DOHH2 (cell line): ENCODE data around the gene DOK6.

ENCODE experiments used
- H3F3A ChIP-seq: fragments of 200-600 bp; sonication (generic), shearing (Covaris generic); 2 replicates; pipeline ENCODE4 v1.6.0; 2016; ENCODE audit warnings: antibody characterized with exemption, mild to moderate bottlenecking; ENCODE audit not compliant: control insufficient read depth, insufficient read depth
- H3K27ac ChIP-seq: fragments of 200-600 bp; sonication (generic); 2 replicates; pipeline ENCODE4 v1.5.1; 2014; ENCODE audit warnings: low read depth, mild to moderate bottlenecking, low read length, moderate library complexity
- H3K27me3 ChIP-seq: fragments of 200-600 bp; sonication (generic); 2 replicates; pipeline ENCODE4 v1.6.1; 2014; ENCODE audit warnings: mild to moderate bottlenecking, low read length, mixed read lengths; ENCODE audit not compliant: control insufficient read depth
- H3K36me3 ChIP-seq: fragments of 200-600 bp; sonication (generic); 2 replicates; pipeline ENCODE4 v1.6.1; 2014; ENCODE audit warnings: mild to moderate bottlenecking, low read length, moderate library complexity, mixed read lengths; ENCODE audit not compliant: control insufficient read depth
- H3K4me1 ChIP-seq: fragments of 200-600 bp; sonication (generic); 2 replicates; pipeline ENCODE4 v1.6.1; 2014; ENCODE audit warnings: mild to moderate bottlenecking, low read length, mixed read lengths; ENCODE audit not compliant: control insufficient read depth
- H3K4me2 ChIP-seq: fragments of 200-600 bp; sonication (generic); 2 replicates; pipeline ENCODE4 v1.6.0; 2014; ENCODE audit warnings: mild to moderate bottlenecking, low read length, moderate library complexity
- H3K4me3 ChIP-seq: fragments of 200-600 bp; sonication (generic); 2 replicates; pipeline ENCODE4 v1.5.1; 2014; ENCODE audit warnings: mild to moderate bottlenecking, low read length, mixed read lengths
- H3K79me2 ChIP-seq: fragments of 200-600 bp; sonication (generic); 2 replicates; pipeline ENCODE4 v1.6.1; 2014; ENCODE audit warnings: mild to moderate bottlenecking, low read length, mixed read lengths; ENCODE audit not compliant: control insufficient read depth
- H3K9me2 ChIP-seq: fragments of 200-600 bp; sonication (generic); replicated peaks from 2 replicates; pipeline ENCODE4 v1.6.1; 2014; ENCODE audit warnings: mild to moderate bottlenecking, low read length, mixed read lengths; ENCODE audit not compliant: control insufficient read depth
- H3K9me3 ChIP-seq: fragments of 200-600 bp; sonication (generic); 2 replicates; pipeline ENCODE4 v1.6.1; 2014; ENCODE audit warnings: antibody characterized with exemption, low read length, mixed read lengths; ENCODE audit not compliant: control insufficient read depth, insufficient read depth
- H4K20me1 ChIP-seq: fragments of 200-600 bp; sonication (generic); 2 replicates; pipeline ENCODE4 v1.6.0; 2014; ENCODE audit warnings: low read depth, mild to moderate bottlenecking, antibody characterized with exemption, low read length, moderate library complexity; ENCODE audit not compliant: control insufficient read depth, insufficient read depth
- CTCF ChIP-seq: fragments of 200-600 bp; sonication (generic); IDR thresholded peaks from one replicate; pipeline ENCODE4 v1.5.1; 2014; ENCODE audit warnings: antibody characterized with exemption, mild to moderate bottlenecking, low read depth, low read length; ENCODE audit not compliant: poor library complexity, severe bottlenecking
- EZH2phosphoT487 ChIP-seq: fragments of 200-600 bp; sonication (generic); IDR thresholded peaks from 2 replicates; pipeline ENCODE4 v1.6.1; 2017; ENCODE audit warnings: borderline replicate concordance, mild to moderate bottlenecking, antibody characterized with exemption, low read length, moderate library complexity, mixed read lengths

Gene DOK6

GRCh38 chr18:69537183-69537582 lies 136.5 kb downstream of the DOK6 start:
- no peaks in the 10 kb centered on the region for H3K9me3 ChIP-seq
- no peaks in the 10 kb centered on the region for H3F3A ChIP-seq
- no peak overlapping the region for H3K4me2 ChIP-seq
- H3K4me1 ChIP-seq: no peaks in the 10 kb centered on the region
- TF ChIP-seq EZH2phosphoT487 (no peak), CTCF (no peak)
- H3K27ac ChIP-seq: no peak overlapping the region
- no peaks in the 10 kb centered on the region for H3K79me2 ChIP-seq
- no peaks in the 10 kb centered on the region for H3K27me3 ChIP-seq
- no peaks in the 10 kb centered on the region for H3K36me3 ChIP-seq
- H4K20me1 ChIP-seq: no peaks in the 10 kb centered on the region
- H3K4me3 ChIP-seq: no peak overlapping the region
- no peaks in the 10 kb centered on the region for H3K9me2 ChIP-seq

DNA sequence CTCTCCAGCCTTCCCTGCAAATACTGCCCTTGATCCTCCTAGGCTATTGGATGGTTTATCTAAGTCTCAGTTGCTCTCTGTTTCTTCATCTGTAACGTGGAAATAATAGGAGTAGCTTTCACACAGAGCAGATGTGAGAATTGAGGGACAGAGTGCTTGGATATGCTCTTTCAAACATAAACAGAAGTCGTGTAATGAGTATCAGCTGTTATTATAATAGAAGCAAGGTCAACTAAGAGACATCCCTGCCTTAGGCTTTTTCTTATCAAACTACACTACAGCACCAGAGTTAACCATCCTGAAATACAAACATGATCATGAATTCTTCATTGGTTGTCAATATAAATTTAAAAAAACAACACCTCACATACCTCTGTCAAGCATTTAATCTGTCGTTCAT lies 138.2 kb downstream of the DOK6 start:
- H3K36me3 ChIP-seq: no peaks in the 10 kb centered on the region
- no peak overlapping the region for H3K27ac ChIP-seq
- no peak overlapping the region for H3K4me2 ChIP-seq
- no peaks in the 10 kb centered on the region for H3K4me1 ChIP-seq
- no peaks in the 10 kb centered on the region for H3F3A ChIP-seq
- no peaks in the 10 kb centered on the region for H4K20me1 ChIP-seq
- no peak overlapping the region for H3K4me3 ChIP-seq
- H3K79me2 ChIP-seq: no peaks in the 10 kb centered on the region
- no peaks in the 10 kb centered on the region for H3K9me3 ChIP-seq
- no peaks in the 10 kb centered on the region for H3K27me3 ChIP-seq
- H3K9me2 ChIP-seq: no peaks in the 10 kb centered on the region
- TF ChIP-seq CTCF (no peak), EZH2phosphoT487 (no peak)

DNA sequence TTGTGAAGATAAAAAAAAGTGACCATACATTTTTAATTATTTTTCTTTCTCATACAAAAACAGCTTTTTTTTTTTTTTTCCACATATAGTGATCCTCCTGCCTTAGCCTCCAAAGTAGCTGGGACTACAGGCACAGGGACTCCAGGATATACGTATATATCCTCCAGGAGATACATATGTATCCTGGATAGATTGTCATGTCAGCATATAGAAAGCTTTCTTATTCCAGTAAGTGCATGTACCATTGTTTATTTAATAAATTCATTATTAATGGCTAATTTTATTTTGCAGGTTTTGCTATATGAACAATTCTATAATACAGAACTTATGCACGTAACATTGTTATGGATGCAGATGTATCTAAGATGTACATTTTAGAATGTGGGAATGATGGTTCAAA lies 138.7 kb downstream of the DOK6 start:
- no peaks in the 10 kb centered on the region for H3K9me2 ChIP-seq
- no peak overlapping the region for H3K27ac ChIP-seq
- no peak overlapping the region for H3K4me3 ChIP-seq
- no peak for TF ChIP-seq CTCF
- TF ChIP-seq EZH2phosphoT487: no peak
- no peaks in the 10 kb centered on the region for H3K36me3 ChIP-seq
- no peaks in the 10 kb centered on the region for H3K27me3 ChIP-seq
- no peaks in the 10 kb centered on the region for H4K20me1 ChIP-seq
- H3K4me1 ChIP-seq: no peaks in the 10 kb centered on the region
- no peak overlapping the region for H3K4me2 ChIP-seq
- H3K79me2 ChIP-seq: no peaks in the 10 kb centered on the region
- no peaks in the 10 kb centered on the region for H3K9me3 ChIP-seq
- H3F3A ChIP-seq: no peaks in the 10 kb centered on the region

DNA sequence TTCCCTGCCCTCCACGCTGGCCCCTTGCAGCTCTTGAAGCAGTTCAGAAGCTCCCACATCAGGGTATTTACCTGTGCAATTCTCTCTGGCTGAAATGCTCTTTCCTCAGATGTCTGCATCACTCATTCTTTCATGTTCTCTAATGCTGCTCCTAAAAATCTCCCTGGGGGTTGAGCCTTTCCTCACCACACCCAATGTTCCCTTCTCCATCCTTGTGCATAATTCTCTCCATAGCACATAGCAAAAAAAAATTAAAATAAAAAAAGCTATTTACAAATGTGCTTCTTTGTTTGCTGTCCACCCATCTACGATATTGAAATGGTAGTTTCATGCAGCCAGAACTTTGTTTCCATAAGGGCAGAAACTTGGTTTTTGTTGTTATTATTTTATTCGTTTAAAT lies 155.5 kb downstream of the DOK6 start:
- H3K9me3 ChIP-seq: no peaks in the 10 kb centered on the region
- no peaks in the 10 kb centered on the region for H3K9me2 ChIP-seq
- no peaks in the 10 kb centered on the region for H3K27me3 ChIP-seq
- H3K36me3 ChIP-seq: no peaks in the 10 kb centered on the region
- no peaks in the 10 kb centered on the region for H3K4me1 ChIP-seq
- H3F3A ChIP-seq: no peaks in the 10 kb centered on the region
- H3K27ac ChIP-seq: no peak overlapping the region
- TF ChIP-seq EZH2phosphoT487 (no peak), CTCF (no peak)
- H4K20me1 ChIP-seq: no peaks in the 10 kb centered on the region
- H3K4me3 ChIP-seq: no peak overlapping the region
- no peak overlapping the region for H3K4me2 ChIP-seq
- no peaks in the 10 kb centered on the region for H3K79me2 ChIP-seq
